Measurements from ENCODE around the gene TNS3.

The TNS3 gene

DNA sequence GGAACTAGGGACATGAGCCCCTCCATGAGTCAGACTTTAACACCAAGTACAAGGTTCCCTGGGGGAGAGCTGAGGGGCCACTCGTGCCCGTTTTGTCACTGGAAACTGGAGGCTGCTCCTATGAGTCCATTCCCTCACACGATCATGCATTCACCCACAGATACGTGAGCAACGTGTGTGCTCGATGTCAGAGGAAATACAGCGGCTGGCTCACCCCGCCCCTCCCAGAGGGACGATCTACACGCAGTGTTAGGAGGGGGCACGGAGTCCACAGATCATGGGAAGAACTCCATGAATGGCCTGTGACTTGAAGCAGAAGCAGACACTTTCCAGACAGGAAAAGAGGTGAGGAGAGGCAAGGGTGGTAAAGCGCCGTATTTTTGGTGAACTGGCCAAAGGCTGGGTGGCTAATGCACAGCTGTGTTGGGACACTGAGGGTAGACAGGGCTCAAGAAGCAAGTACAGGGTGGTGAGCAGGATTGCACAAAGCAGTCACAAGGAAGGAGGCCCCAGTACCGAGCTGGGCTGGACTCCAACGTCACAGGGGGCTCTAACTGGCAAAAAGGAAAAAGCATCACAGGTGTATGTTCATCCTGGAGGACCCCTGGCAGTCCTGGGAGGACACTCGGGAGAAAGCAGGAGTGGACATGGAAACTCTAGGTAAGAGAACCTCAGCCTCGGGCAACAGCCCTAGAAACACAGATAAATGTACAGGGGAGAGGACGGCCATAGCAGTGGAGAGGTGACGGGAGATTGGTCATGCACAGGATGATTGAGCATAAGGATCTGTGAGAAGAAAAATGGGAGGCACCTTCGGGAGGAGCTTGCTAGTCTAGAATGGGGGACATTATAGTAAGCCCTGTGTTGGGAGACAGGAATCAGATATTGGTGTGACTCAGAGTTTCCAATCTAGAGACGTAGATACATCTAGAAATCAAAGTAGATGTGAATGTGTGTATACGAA is 41.2 kb downstream of the TNS3 start:
- no peak for DNase-seq (ENCODE audit: low spot score)

DNA sequence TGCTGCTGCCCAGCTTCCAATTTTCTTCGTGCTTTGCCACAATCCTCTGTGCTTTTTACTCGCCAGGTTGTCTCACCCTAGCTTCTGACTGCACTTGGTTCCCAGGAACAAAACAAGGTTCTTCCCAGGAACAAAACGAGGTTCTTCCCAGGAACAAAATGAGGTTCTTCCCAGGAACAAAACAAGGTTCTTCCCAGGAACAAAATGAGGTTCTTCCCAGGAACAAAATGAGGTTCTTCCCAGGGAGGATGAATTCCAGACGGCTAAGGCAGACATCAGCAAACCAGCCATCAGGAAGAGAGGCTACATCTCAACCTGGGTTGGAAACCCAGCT is 41.9 kb downstream of the TNS3 start:
- no peak for DNase-seq (ENCODE audit: low spot score)

DNA sequence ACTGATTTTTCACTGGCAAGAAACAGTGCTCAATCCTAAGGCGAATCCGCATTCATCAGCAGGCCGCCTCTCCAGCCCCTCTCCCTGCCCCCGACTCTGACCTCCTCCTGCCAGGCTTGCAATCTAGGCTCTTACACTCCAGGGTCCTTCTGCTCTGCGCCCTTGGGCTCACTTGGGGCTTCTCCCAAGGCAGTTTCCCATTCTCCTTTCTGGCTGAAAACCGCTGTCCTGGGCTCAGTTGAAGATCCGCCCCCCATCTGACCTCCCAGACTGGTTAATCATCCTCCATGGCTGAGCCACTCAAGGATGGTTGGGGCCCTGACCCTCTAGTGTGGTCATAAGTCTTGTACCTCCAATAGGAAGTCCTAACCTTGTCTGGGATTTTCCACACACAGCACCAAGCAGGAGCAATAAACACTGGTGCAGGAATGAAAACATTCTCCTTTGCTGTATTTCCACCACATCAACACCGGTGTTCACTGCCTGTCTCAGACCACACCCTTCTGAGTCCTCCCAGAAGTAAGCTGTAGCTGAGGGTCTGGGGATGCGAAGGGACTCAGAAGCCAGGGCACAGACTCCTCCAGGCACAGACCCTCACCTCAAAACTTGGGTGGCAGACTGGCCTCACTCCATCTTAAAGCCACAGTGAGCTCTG is 42.4 kb downstream of the TNS3 start:
- DNase-seq (ENCODE audit: low spot score): no peak

DNA sequence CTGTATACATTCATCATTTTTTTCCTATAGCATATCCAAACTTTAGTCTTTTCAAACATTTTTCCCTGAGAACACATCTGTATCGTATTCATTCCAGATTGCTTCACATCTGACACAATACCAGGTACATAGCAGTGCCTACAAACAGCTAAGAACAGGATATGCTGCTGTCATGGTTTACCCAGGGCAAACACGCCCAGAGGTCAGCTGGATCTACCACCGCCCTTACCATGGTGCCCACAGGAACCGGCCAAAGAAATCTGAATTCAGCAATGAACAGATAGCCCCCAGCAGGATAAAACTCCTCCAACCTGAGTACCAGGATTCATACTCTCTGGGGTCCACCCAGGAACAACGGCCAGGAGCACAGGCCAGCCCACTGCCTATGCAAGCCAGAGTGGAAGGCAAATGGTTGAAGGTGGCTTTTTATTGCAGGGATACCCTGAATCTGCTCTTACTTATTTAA is 43.0 kb downstream of the TNS3 start:
- no peak for DNase-seq (ENCODE audit: low spot score)

DNA sequence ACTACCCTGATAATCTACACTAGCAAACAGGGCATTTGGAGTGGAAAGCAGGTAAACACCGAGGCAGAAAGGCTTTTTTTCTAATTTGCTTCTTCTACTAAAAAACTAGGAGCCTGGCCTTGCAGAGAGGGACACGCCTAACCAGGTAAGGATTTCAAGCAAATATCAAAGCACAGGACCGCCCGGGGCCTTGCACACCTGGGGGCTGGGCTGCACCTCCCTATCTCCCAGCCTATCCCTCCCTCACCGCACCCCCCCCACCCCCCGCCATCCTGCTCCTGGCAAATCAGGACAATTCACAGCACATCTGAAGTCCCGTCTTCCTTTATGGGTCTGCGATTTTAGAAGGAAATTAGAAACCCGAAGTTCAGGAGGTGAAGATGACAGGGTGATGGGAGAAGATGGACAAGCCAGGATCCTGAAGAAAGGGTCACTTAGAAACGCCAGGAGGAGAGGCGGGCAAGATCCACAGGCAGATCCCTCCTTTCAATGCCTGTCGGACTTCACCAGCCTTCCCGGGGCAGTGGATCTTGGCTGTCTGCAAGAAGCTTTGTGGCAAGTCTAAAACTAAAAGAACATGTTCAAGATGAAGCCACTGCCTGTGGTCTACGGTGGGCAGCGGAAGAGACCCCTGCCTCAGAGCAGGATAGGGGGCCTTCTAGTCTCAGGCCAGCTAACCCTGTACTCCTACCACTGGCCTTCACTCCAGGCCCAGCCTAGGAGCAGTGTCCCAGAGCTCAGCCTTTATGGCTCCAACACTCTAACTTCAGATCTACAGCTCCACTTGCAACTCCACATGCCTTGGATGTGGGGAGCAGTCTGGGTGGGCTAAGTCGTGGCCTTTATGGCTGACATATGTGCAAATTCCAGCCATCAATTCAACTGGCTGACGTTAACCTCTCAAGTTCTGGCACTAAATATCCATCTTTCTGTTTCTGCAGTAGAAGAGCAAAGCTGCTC is 43.9 kb downstream of the TNS3 start:
- no peak for DNase-seq (ENCODE audit: low spot score)

DNA sequence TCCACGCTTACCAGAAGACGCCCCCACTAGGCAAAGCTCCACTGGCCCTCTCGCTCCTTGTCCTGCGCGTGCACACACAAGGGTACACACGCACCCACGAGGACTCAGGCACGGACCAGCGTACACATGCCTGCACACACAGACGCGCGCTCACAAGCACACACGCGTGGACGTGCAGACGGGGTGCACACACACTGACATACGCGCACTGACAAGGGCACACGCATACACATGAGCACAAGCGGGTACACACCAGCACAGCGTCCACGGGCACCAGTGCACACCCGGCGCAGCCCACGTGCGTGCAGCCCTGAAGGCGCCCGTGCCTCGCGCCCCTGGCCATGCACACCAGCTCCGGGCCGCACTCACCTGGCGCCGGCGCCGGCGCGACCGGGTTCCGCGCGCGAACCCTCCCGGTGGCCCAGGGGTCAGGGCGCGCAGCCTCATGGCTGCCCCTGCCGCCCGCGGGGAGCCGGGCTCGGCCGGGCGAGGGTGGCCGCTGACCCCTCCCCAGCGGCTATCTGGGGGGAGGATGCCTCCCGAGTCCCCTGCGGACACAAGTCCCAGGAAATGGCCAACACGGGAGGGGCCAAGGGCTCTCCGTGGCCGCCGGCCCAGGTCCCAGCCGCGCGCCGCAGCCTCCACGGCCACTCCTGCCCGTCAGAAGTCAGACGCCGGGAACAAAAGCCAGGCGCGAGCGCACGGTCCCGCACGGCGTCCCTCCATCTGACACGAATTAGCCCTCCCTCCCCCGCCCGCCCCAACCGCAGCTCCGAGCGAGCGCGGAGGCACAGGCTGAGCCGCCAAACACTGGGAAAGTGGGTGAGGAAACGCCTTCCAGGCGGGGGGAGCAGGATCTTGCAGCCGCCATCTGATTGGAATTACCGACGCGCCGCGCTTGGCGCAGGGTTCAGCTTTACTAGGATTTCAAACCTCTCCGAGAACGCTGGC is 45.0 kb downstream of the TNS3 start:
- DNase-seq (ENCODE audit: low spot score): no peak

DNA sequence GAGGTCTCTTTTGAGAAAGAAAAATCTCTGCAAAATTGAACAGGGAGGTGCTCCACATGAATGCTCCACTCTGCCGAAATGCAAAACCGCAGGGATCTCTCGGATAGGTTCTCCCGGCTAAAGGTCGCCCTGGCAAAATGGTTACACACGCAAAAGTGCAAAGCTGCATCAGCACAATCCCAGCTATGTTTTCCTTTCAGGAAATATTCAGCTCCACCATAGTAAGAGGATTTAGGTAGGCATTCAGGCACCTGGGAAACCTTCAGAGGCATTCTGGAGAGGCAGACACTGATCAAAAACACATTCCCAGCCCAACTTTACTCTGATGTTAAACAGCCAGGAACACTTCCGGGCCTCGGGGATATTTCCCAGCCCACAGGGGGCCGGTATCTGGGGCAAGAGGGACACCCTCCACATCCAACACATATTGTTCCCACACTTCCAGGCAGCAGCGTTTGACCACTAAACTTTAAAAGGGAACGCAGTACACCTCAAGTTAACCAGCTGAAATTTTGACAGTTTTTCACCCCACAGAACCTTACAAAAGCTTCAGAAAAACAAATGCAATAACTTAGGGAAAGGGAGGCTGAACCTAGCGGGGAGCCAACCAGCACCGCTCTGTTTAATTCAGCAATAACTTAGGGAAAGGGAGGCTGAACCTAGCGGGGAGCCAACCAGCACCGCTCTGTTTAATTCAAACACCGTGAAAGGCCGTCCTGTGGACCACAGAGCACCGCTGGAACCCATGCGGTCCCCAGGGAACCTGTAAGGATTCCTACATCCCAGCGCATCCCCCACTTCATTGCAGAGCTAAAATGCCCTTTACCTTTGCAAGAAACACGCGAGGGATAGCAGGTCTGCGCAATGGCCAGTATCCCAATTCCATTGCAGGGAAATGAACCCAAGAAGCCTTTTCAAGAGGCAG is 45.9 kb downstream of the TNS3 start:
- DNase-seq (ENCODE audit: low spot score): no peak

DNA sequence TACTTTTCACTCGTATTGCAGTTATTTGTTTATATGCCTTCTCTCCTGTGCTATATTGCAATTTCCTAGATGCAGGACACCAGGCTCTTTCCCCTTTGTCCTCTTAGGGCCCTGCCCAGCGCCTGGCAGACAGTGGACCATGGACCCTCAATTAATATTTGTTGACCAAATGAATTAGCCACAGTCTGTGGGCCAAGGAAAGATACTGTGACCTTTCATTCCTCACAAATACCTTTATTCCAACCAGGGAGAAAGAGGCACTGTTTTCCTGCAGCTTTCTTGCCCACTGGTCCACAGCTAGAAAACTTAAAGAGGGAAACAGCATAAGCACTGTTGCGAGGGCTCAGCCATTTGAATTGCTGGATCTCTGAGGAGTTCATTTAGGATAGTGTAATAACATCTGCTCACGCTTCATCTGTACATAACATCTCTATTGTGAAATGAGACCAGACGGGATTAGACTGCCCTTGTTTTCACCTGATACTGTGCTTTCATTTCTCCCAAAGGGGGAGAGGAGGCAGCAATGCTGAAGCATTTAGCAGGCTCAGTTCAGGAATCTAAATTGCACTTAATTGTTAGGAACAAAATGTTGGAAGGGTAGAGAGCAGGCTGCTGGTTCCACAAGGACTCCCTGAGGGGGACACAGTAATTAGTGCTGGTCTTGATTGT is 46.7 kb downstream of the TNS3 start:
- DNase-seq (ENCODE audit: low spot score): no peak

DNA sequence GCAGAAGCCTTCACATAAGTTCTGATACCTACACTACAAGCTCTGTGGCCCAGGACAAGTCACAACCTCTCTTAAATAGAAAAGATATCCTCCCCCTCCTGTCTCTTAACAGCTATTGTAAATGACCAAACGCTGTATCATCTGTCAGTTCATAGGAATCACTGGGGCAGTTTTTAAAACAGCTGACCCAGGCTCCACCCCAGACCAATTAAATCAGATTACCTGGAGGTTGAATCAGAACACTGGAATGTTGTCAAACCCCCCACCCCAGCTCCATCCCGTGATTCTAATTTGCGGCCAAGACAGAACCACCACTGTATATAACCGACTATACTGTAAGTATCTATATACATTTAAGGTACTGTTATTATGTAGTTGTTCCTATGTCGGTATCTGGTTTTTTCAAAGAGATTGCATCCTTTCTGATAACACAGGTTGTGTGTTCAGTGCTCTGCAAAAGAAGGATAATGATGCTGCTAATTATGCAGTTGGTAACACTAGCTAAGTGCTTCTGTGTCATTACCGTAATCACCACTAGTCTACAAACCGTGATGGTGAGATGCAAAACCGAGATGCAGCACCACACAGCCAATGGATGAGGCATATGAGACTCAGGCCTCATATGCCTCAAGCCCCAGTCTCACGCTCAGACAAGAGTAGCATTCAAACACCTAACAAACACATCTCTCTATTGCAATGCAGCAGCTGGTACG is 47.4 kb downstream of the TNS3 start:
- peak; percentile 44 for DNase-seq (ENCODE audit: low spot score)

DNA sequence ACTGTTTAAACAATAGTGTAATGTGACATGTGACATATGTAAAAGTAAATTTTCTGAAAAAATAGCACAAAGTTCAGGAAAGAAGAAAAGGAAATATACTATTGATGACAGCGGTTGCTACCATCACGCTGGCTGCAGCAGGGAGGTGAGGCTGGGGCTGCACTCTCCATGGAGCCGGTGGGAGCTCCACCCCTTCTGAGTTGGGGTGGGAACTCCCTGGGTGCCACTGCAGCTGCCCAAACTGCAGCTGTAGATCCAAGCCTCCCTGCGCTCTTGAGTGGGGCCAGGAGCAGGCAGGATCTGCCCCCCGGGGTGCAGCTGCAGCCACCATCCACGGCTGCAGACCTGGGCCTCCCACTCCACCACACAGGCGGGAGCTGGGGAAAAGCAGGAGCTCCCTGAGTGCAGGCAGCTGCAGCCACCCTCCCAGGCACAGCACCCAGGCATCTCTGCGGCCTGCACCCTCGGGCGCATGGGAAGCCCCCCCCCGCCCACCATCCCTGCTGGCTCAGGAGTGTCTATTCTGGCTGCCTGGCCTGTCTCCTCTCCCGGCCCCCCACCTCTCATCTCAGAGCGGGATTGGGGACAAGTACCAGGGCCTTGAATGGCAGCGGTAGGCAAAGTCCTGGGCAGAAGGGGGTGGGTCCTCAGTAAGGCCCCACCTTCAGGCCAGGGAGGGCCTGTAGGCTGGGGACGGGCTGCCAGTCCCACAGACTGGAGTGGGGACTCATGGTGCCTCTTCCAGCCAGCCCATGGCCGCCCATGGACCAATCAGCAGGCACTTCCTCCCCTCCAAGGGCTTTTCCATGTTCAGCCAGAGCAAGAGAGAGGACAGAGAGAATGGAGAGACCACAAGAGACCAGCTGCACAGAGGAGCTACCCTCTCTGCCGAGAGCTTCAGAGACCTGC is 50.1 kb downstream of the TNS3 start:
- DNase-seq (ENCODE audit: low spot score): no peak

DNA sequence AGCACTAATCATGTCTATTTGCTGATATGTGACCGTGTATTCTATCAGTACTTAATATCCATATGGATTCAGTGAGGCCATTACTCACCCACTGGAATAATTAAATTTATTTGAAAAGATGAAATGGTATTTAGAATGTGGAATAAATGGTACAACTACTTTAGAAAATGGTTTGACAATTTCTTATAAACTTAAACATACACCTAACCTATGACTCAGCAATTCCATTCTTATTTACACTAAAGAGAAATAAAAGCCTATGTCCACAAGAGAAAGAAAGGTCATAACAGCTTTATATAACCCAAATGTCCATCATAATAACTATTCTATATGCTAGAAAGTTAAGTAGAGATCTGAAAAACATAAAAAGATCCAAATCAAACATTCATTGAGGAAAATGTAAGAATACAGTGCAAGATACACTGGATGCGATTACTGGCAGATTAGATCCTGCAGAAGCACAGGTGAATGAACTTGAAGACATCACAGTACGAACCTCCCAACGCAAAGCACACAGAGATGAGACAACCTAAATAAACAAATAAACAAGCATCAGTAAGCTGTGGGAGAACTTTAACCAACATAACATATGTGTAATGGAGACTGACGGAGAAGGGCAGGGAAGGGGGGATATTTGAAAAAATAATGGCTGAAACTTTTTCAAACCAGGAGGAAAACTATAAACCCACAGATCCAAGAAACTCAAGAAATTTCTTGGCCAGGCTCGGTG is 51.9 kb downstream of the TNS3 start:
- no peak for DNase-seq (ENCODE audit: low spot score)

DNA sequence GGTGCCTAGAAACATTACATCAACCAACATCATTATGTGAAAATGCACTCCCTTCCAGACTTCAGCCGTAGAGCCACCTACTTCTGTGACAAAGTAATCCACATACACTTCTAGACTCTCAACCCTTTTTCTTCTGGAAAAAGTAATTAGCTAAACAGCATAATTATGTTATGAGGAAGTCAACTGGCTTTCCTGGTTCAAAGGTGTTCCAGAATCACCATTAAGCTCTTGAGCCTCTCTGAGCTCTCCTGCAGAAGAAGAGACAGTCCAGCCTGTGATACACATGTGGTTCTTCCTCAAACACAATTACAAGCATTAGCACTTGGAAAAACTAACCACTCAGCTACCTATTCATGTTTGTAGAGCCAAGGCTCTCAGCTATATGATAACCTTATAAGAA is 52.5 kb downstream of the TNS3 start:
- DNase-seq (ENCODE audit: low spot score): no peak

DNA sequence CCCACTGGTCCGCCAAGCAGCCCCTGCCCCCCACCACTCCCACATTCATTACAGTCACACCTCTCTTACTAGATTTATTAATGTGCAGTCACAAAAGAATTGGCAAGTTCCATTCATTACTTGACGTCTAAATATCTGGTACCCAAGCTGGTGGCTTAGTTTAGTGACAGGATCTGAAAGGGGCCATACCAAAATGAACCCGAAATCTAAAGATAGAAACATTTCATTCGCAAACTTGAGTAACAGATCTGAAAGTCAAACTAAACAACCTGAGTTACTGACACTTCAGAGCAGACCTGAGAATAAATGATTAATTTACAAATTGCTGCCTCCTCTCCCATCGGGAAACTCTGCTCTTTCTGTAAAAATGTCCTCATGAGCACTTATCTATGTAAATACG is 53.4 kb downstream of the TNS3 start:
- no peak for DNase-seq (ENCODE audit: low spot score)

DNA sequence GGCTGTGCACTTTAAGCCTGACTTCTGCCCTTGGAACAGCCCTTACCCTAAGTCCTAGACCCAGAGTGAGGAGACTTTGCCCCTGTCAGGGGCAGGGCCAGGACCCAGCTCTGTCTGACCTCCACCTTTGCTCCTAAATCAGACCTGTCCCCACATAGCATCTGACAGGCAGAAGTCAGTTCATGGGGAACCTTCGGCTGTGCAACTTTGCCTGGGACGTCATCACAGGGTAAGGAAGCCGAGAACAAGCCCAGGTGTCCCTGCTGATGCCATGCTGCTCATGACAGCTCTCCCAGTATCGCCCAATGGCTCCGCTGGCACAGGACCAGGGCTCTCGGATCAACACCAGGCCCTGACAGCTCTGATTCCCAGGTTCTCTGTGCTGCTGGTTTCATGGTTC is 55.4 kb downstream of the TNS3 start:
- no peak for DNase-seq (ENCODE audit: low spot score)

DNA sequence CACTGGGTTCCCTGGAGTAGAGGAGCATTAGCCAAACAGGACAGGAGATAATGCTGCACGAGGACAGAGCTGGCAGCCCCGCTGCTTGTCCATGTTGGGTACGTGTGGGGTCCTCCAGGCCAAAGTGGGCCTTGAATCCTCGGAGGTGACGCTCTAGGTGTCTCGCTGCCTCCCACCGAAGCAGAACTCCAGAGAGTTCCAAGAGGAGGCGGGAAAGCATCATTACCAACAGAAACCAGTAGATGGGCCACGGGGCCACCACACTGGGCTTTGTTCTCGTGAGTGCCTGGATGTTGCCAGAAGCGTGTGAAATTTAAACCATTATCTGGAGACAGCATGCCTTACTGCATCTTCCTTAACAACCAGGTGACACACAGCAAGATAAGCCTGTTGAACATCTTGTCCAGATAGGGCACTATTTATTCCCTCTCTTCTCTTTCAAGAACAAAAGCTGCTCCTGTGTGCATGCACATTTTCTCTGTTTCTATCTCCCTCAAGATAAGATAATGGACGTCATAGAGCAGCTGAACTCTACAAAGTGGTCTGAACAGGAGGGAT is 56.8 kb downstream of the TNS3 start:
- no peak for DNase-seq (ENCODE audit: low spot score)

DNA sequence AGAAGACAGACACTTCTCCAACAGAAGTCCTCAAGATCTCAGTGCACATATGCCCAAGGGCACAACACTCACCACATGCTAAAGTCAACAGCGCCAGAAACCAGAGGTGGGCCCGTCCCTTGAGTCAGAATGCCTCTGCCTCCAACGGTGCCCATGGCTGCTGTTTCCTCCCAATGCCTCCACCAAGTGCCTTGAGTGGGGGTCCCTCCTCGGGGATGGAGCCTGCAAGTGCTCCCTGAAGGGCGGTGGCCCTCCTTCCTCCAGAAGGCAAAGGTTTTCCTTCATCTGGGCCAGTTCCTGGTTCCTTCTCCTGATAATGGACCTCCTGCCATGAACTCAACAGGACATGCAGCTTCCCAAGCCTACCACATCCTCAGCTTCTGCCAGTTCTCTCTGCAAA is 58.5 kb downstream of the TNS3 start:
- no peak for DNase-seq (ENCODE audit: low spot score)

Data from NAMALWA (cell line).